DND-41 (cell line): ENCODE results near the gene ARHGAP21.

ENCODE experiments used
- ATAC-seq: fragments of 200-7000 bp; cut with Tn5 transposase; 3 replicates; pipeline ENCODE4 v1.9.1; 2021; ENCODE audit warnings: low read depth; ENCODE audit not compliant: insufficient read depth
- DNase-seq: peaks from one replicate; pipeline ENCODE4 v3.0.0-alpha.2; 2020
- H2AFZ ChIP-seq: 2 replicates; pipeline ENCODE4 v1.6.0; 2012; ENCODE audit warnings: low read depth, low read length
- H3K27ac ChIP-seq: 2 replicates; pipeline ENCODE4 v1.5.1; 2012; ENCODE audit warnings: low read length, inconsistent platforms
- H3K27me3 ChIP-seq: fragments of 200-600 bp; sonication (generic); 2 replicates; pipeline ENCODE4 v1.6.0; 2012; ENCODE audit warnings: low read length, mild to moderate bottlenecking, inconsistent platforms; ENCODE audit not compliant: insufficient read depth, poor library complexity
- H3K36me3 ChIP-seq: 2 replicates; pipeline ENCODE4 v1.5.1; 2012; ENCODE audit warnings: low read length, inconsistent platforms; ENCODE audit not compliant: insufficient read depth
- H3K4me1 ChIP-seq: 2 replicates; pipeline ENCODE4 v1.5.1; 2012; ENCODE audit warnings: mild to moderate bottlenecking, low read length; ENCODE audit not compliant: insufficient read depth
- H3K4me2 ChIP-seq: 2 replicates; pipeline ENCODE4 v1.6.0; 2012; ENCODE audit warnings: mild to moderate bottlenecking, moderate library complexity, low read length, inconsistent platforms; ENCODE audit not compliant: insufficient read depth
- H3K4me3 ChIP-seq, 2 experiments: fragments of 200-600 bp in 1 of 2; shearing (Covaris generic) in 1 of 2; 2 replicates each; pipeline ENCODE4 v1.5.1; 2012 to 2016; ENCODE audit warnings: inconsistent platforms in 2 of 2, low read length in 2 of 2, mild to moderate bottlenecking in 2 of 2, low read depth in 1 of 2, moderate library complexity in 1 of 2
- H3K79me2 ChIP-seq: 2 replicates; pipeline ENCODE4 v1.6.0; 2012; ENCODE audit warnings: low read length, inconsistent platforms; ENCODE audit not compliant: insufficient read depth
- H3K9ac ChIP-seq: 2 replicates; pipeline ENCODE4 v1.6.0; 2012; ENCODE audit warnings: low read depth, mild to moderate bottlenecking, inconsistent platforms, low read length, moderate library complexity
- H3K9me3 ChIP-seq: 2 replicates; pipeline ENCODE4 v1.5.1; 2012; ENCODE audit warnings: low read length, moderate library complexity, mild to moderate bottlenecking, inconsistent platforms; ENCODE audit not compliant: insufficient read depth, severe bottlenecking
- H4K20me1 ChIP-seq: 2 replicates; pipeline ENCODE4 v1.6.0; 2012; ENCODE audit warnings: low read length; ENCODE audit not compliant: insufficient read depth
- CTCF ChIP-seq: IDR thresholded peaks from 2 replicates; pipeline ENCODE4 v1.5.1; 2012; ENCODE audit warnings: borderline replicate concordance, low read length, moderate library complexity, mild to moderate bottlenecking; ENCODE audit not compliant: poor library complexity, severe bottlenecking; ENCODE audit errors: extremely low read depth
- EZH2 ChIP-seq: IDR thresholded peaks from 3 replicates; pipeline ENCODE4 v1.6.1; 2012; ENCODE audit warnings: borderline replicate concordance, low read depth, mild to moderate bottlenecking, moderate library complexity, low read length, inconsistent platforms; ENCODE audit not compliant: severe bottlenecking

Gene ARHGAP21

GRCh38 chr10:24706479-24707118 is 17.1 kb downstream of the ARHGAP21 start:
- no peak overlapping the region for H2AFZ ChIP-seq

DNA sequence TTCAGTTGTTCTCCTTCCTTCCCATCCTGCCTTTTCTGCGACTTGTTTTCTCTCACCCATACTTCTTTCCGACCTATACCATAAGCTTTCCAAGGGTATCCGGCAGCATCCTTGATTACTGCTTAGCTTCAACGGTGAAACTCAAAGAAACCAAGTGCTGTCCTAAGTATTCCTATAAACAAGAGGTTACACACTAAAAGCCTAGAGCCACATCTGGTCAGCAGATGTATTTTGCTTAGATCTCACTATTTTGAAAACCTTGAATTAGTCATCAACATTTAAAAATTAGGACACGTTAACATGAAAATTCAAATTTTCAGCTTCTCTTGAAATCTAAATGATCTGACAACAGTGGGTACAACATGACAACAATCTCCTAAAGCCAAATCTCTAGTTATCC is 20.0 kb downstream of the ARHGAP21 start:
- Histone ChIP-seq H3K9ac (no peak overlapping the region), H3K9me3 (no peaks in the 10 kb centered on the region), H4K20me1 (peaks cover 52% of the 10 kb centered on the region), H3K4me3 (no peak overlapping the region), H3K4me2 (no peak overlapping the region), H2AFZ (no peak overlapping the region), H3K27me3 (no peaks in the 10 kb centered on the region), H3K27ac (peak overlapping the region; percentile 47; the same call in 1 of the 2 replicates), H3K79me2 (peaks cover 97% of the 10 kb centered on the region), H3K4me1 (peaks cover 57% of the 10 kb centered on the region), H3K36me3 (peaks cover 12% of the 10 kb centered on the region; the same call in 1 of the 2 replicates)
- DNase-seq: no peak
- ATAC-seq: no peak
- TF ChIP-seq CTCF: no peak
- no peak for TF ChIP-seq EZH2

More at GRCh38 chr10:24706479-24707118, 17.1 kb downstream of the ARHGAP21 start:
- peak; percentile 67 for DNase-seq
- Histone ChIP-seq H3K4me2 (peak overlapping the region; percentile 14), H3K9ac (no peak overlapping the region), H3K36me3 (no peaks in the 10 kb centered on the region), H3K9me3 (no peaks in the 10 kb centered on the region), H3K27ac (peak overlapping the region; percentile 51; the same call in 1 of the 2 replicates), H4K20me1 (peaks cover 51% of the 10 kb centered on the region), H3K4me3 (no peak overlapping the region), H3K4me1 (peaks cover 52% of the 10 kb centered on the region), H3K27me3 (no peaks in the 10 kb centered on the region), H3K79me2 (peaks cover 100% of the 10 kb centered on the region)
- peak; percentile 98 for ATAC-seq
- no peak for TF ChIP-seq CTCF
- TF ChIP-seq EZH2: no peak

DNA sequence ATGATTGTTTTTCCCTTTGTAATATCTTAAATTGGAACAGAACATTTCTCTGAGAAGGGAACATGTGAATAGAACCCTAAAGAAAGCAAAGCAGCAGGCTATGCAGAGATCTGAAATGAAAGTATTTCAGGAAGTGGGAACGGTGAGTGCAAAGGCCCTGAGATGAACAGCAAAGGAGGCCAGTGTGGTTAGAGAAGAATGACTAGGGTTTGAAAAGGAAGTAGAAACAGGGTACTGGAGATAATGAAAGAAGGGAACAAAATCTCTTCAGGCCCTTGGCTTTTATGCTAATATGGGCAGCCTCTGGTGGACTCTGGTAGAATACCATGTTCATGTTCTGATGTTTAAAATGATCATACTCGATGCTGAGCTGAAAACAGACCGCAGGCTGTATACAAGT is 22.2 kb downstream of the ARHGAP21 start:
- H3K4me1 ChIP-seq: peaks cover 43% of the 10 kb centered on the region
- peaks cover 46% of the 10 kb centered on the region; the same call in 1 of the 2 replicates for H4K20me1 ChIP-seq
- TF ChIP-seq CTCF: peak; percentile 28
- no peak for TF ChIP-seq EZH2
- H3K4me3 ChIP-seq: no peak overlapping the region
- DNase-seq (peak; percentile 63), ATAC-seq (peak; percentile 97)
- peak overlapping the region; percentile 28 for H3K4me2 ChIP-seq
- peaks cover 12% of the 10 kb centered on the region; the same call in 1 of the 2 replicates for H3K36me3 ChIP-seq
- H3K27me3 ChIP-seq: no peaks in the 10 kb centered on the region
- peak overlapping the region; percentile 21; the same call in 1 of the 2 replicates for H3K27ac ChIP-seq
- H3K79me2 ChIP-seq: peaks cover 96% of the 10 kb centered on the region
- H3K9me3 ChIP-seq: no peaks in the 10 kb centered on the region
- no peak overlapping the region for H2AFZ ChIP-seq
- no peak overlapping the region for H3K9ac ChIP-seq
